ENCODE data around the gene PARN.
A peak's percentile ranks its signal among the peaks of the same experiment; 100 is the strongest.
"Not testable (repeated sequence)": the region's sequence is repeated elsewhere in the genome, so short reads cannot be mapped to it uniquely, and the experiment has no call there.

Gene PARN, protein sequence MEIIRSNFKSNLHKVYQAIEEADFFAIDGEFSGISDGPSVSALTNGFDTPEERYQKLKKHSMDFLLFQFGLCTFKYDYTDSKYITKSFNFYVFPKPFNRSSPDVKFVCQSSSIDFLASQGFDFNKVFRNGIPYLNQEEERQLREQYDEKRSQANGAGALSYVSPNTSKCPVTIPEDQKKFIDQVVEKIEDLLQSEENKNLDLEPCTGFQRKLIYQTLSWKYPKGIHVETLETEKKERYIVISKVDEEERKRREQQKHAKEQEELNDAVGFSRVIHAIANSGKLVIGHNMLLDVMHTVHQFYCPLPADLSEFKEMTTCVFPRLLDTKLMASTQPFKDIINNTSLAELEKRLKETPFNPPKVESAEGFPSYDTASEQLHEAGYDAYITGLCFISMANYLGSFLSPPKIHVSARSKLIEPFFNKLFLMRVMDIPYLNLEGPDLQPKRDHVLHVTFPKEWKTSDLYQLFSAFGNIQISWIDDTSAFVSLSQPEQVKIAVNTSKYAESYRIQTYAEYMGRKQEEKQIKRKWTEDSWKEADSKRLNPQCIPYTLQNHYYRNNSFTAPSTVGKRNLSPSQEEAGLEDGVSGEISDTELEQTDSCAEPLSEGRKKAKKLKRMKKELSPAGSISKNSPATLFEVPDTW

DNA sequence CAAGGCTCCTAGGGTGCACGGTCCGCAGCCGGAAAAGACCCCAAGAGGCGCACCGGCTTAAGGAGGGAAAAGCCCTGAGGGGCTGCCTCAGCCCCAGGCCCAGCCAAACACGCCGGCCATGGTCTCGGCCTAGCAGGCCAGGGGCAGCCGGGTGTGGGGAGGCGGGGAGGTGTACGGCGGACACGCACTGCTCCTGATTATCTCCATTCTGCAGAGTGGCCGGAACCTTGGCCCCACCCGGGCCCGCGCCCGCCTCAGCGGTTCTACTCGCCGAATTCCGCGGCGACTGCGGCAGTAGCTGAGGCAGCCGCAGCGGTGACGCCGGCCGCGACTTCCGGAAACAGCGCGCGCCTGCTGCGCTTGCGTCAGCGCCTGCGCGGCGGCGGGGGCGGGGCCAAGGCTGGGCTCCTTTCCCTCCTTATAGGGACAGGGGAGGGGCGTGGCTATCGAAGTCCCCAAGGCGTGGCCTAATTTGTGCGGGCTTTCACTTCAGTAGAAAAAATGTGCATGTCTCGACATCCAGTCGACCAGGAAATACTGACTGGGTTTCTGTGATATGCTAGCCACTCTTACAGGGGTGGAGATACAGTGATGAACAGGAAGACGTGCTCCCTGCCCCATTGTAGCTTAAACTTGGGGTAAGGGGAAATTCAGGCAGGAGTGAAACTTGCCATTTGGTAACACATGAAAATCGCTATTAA, at the start of gene PARN:
TSS of gene PARN (minus strand) at position 342 of the 701 bp plus-strand sequence. CDS start at position 207, 135 bp downstream.
- DNase-seq: peak; percentile 93

DNA sequence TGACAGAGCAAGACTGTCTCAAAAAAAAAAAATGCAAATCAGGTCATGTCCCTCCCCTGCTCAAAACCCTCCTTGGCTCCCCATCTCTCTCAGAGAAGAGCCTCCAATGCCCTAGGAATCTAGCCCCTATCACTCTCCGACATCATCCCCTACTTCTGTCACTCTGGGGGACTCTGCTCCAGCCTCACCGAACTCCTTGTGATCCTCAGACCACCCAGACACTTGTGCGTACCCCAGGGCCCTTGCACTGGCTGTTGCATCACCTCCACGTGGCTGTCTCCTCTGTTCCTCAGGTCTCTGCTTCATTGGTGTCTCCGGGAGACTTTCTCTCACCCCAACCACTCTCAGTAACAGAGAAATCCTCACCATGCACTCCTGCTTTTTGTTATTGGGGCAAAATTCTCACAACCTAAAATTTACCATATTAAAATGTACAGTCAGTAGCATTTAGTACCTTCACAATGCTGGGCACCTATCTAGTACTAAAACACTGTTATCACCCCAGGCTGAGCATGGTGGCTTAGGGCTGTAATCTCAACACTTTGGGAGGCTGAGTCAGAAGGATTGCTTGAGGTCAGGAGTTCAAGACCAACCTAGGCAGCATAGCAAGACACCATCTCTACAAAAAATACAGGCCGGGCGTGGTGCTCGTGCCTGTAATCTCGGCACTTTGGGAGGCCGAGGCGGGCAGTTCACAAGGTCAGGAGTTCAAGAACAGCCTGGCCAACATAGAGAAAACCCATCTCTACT, 48.9 kb upstream of the PARN start:
- DNase-seq: no peak

- DNase-seq: no peak
These were observed 47.6 kb upstream of the PARN start for GRCh38 chr16:14677627-14678026.

DNA sequence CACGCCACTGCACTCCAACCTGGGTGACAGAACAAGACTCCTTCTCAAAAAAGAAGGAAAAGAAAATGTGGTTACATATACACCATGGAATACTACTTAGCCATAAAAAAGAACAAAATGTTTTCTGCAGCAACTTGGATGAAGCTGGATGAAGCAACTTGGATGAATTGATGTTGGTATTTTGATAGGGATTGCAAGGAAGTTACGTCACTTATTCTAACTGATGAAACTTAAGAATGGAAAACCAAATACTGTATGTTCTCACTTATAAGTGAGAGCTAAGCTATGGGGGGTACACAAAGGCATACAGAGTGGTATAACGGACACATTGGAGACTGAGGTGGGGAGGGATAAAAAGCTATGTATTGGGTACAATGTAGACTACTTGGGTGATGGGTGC, 46.6 kb upstream of the PARN start:
- DNase-seq: no peak

GRCh38 chr16:14672403-14672971, 42.4 kb upstream of the PARN start:
- no peak for DNase-seq

DNA sequence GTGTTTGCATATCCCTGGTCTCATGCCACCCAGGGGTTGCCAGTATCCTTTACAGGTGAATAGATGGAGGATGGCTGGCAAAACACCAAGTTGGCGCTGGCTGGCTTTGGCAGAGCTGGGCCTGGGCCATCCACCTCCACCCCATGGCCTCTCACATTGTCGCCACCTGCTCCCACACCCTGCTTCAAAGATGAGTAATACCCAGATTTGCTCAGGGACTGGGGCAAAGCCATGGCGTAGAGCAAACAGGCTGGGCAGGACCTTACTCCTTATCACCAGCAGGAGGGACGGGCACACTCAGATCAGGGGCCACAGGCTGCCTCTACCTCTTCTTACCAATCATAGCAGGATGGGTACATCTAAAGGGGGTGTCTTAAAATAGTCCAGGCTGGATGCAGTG, 39.7 kb upstream of the PARN start:
- DNase-seq: no peak

GRCh38 chr16:14668556-14669223, 38.6 kb upstream of the PARN start:
- no peak for DNase-seq

- DNase-seq: no peak
These were observed 37.5 kb upstream of the PARN start for GRCh38 chr16:14667347-14668266.

GRCh38 chr16:14658063-14658462, 28.0 kb upstream of the PARN start:
- DNase-seq: no peak

DNA sequence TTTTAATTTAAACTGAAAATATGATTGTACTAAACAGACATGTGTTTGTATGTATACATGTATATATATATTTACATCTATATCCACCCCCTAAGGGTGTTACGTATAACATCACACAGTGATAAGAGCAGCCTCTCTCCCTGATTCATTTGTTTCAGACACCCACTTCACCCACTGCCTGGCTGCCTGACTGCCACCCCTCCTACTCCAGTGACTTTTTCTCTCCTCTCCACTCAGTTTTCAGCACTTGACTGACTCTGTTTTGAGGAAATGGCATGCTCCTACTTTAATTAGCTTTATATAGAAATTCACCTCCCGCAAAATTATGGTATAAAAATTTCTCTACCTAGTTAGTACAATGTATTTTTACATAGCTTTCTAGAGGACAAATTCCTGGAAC, 22.7 kb upstream of the PARN start:
- DNase-seq: no peak

- DNase-seq: no peak
These were observed 20.6 kb upstream of the PARN start for GRCh38 chr16:14650629-14651028.

DNA sequence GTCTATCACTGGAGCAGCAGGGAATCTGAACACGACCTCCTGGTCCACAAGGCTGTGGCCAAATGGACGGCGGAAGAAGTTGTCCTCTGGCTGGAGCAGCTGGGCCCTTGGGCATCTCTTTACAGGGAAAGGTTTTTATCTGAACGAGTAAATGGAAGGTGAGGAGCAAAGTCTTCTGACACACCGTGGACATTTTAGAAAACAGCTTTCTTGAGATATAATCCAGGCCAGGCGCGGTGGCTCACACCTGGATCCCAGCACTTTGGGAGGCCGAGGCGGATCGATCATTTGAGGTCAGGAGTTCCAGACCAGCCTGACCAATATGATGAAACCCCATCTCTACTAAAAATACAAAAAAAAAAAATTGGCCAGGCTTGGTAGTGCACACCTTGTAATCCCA, 19.8 kb upstream of the PARN start:
- DNase-seq: no peak

DNA sequence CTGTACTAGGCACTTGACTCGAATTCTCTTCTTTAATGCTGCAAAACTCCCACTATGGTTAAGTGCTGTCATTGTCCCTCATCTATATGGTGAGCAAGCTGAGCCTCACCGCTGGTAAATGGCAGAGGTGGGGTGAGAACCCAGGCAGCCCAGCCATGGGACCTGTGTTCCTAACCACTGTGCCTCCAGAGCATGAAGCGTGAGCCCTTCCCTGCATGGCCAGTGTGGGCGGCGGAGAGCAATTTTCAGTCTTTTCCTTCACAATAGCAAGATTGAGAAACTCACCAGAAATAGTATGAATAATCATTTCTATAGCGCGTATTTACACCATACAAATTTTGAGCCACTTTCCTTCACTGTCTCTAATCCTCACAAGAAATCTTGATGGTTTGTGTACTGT, 11.9 kb upstream of the PARN start:
- no peak for DNase-seq

GRCh38 chr16:14641206-14641605, 11.1 kb upstream of the PARN start:
- DNase-seq: no peak

DNA sequence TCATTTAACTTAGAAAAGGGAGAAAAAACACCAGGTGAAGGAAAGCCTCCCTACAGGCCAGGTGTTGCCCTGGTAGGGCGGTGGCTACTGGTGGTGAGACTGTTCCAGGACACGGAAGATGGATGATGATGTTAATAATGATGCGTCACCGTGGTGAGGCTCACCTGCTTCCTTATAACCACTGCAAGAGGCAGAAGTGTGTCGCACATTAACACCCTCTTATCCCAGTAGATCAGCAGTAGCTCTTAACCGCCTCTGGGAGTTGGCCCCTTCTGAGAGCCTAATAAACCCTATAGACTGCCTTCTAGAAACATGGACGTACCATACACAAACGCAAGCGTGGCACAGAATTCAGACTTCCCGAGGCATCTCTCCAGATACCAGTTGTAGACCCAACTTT, 10.5 kb upstream of the PARN start:
- DNase-seq: no peak

GRCh38 chr16:14636951-14637240, 6.8 kb upstream of the PARN start:
- DNase-seq: not testable (repeated sequence)

DNA sequence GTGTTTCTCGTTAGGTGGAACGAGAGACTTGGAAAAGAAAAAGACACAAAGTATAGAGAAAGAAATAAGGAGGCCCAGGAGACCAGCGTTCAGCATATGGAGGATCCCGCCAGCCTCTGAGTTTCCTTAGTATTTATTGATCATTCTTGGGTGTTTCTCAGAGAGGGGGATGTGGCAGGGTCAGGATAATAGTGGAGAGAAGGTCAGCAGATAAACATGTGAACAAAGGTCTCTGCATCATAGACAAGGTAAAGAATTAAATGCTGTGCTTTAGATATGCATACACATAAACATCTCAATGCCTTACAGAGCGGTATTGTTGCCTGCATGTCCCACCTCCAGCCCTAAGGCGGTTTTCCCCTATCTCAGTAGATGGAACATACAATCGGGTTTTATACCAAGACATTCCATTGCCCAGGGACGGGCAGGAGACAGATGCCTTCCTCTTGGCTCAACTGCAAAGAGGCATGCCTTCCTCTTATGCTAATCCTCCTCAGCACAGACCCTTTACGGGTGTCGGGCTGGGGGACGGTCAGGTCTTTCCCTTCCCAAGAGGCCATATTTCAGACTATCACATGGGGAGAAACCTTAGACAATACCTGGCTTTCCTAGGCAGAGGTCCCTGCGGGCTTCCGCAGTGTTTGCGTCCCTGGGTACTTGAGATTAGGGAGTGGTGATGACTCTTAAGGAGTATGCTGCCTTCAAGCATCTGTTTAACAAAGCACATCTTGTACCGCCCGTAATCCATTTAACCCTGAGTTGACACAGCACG, 6.3 kb upstream of the PARN start:
- DNase-seq: not testable (repeated sequence)

GRCh38 chr16:14635395-14636165, 5.5 kb upstream of the PARN start:
- no peak for DNase-seq

GRCh38 chr16:14634389-14634725, 4.3 kb upstream of the PARN start:
- no peak for DNase-seq

Data from NK-92 treated with Interleukin-12 subunit alpha and Interleukin-12 subunit beta, amount 100 ng/mL, for 24 hours (cell line).